Subcutaneous adipose tissue (tissue), 4 donors: ENCODE data around the gene CEP85. TPM values are rescaled to one million over a fixed set of nuclear protein-coding genes. Genes with fewer than 3 reads are reported as not detected.

Experiments
- CTCF ChIP-seq: fragments of 450-650 bp; IDR thresholded peaks from one replicate; pipeline ENCODE4 v1.5.1; 2016; ENCODE audit warnings: low read depth, mild to moderate bottlenecking, control low read depth, antibody characterized with exemption, moderate library complexity
- total RNA-seq, 4 donors: library from RNA; depleted of rRNA; stranded (reverse); fragments of >200 nt; gene quantifications; one replicate each; pipeline ENCODE4 v1.1.0, GENCODE V29; 2016

The CEP85 gene
- total RNA-seq, 4 donors from 2014 or later = 3.7 to 5.4 (median 4.4) TPM

- TF ChIP-seq CTCF = no peak
Observed at GRCh38 chr1:26225033-26225831, 8.8 kb upstream of the CEP85 start.

GRCh38 chr1:26234644-26235370 is 807 bp downstream of the CEP85 start:
- no peak for TF ChIP-seq CTCF

GRCh38 chr1:26237230-26237966 is 3.4 kb downstream of the CEP85 start:
- TF ChIP-seq CTCF = no peak

- no peak for TF ChIP-seq CTCF
Observed at GRCh38 chr1:26239936-26240335, 5.9 kb downstream of the CEP85 start.

- no peak for TF ChIP-seq CTCF
Observed at GRCh38 chr1:26252718-26253117, 18.7 kb downstream of the CEP85 start.

GRCh38 chr1:26254404-26254803 is 20.4 kb downstream of the CEP85 start:
- TF ChIP-seq CTCF = no peak

- no peak for TF ChIP-seq CTCF
Observed at GRCh38 chr1:26257222-26257621, 23.2 kb downstream of the CEP85 start.
